Tibial nerve (tissue), 4 donors: Measurements from ENCODE around the gene FOXA2.

Experiments
- CTCF ChIP-seq, 5 experiments: fragments of 200-600 bp in 3 of 5; fragments of 450-650 bp in 2 of 5; sonication (generic) in 3 of 5; IDR thresholded peaks; one replicate each; pipeline ENCODE4 v1.5.1; 2016 to 2019; ENCODE audit warnings: antibody characterized with exemption in 5 of 5, mild to moderate bottlenecking in 3 of 5, moderate library complexity in 2 of 5
- EP300 ChIP-seq, 2 donors: sonication (generic); formaldehyde crosslinking; IDR thresholded peaks; one replicate each; pipeline ENCODE4 v1.6.1; 2017; ENCODE audit warnings: antibody characterized with exemption in 2 of 2, mild to moderate bottlenecking in 1 of 2
- POLR2A ChIP-seq, 2 donors: fragments of 450-650 bp; IDR thresholded peaks; one replicate each; pipeline ENCODE4 v1.6.1; 2017; ENCODE audit warnings: antibody characterized with exemption in 2 of 2, mild to moderate bottlenecking in 2 of 2, moderate library complexity in 2 of 2

GRCh38 chr20:22584922-22585785, 782 bp upstream of the FOXA2 start:
- TF ChIP-seq EP300 (IDR thresholded peaks at IDR 0.05) (no peak), CTCF (IDR thresholded peaks at IDR 0.05) (no peak), POLR2A (IDR thresholded peaks at IDR 0.05) (no peak)
